GM21381 (cell line): Measurements from ENCODE around the gene IFNLR1.

Experiments
- ATAC-seq: cut with Tn5 transposase; IDR thresholded peaks from one replicate; pipeline ENCODE4 v1.9.1; 2021; ENCODE audit warnings: mild to moderate bottlenecking, moderate library complexity; ENCODE audit not compliant: unreplicated experiment

The IFNLR1 gene

DNA sequence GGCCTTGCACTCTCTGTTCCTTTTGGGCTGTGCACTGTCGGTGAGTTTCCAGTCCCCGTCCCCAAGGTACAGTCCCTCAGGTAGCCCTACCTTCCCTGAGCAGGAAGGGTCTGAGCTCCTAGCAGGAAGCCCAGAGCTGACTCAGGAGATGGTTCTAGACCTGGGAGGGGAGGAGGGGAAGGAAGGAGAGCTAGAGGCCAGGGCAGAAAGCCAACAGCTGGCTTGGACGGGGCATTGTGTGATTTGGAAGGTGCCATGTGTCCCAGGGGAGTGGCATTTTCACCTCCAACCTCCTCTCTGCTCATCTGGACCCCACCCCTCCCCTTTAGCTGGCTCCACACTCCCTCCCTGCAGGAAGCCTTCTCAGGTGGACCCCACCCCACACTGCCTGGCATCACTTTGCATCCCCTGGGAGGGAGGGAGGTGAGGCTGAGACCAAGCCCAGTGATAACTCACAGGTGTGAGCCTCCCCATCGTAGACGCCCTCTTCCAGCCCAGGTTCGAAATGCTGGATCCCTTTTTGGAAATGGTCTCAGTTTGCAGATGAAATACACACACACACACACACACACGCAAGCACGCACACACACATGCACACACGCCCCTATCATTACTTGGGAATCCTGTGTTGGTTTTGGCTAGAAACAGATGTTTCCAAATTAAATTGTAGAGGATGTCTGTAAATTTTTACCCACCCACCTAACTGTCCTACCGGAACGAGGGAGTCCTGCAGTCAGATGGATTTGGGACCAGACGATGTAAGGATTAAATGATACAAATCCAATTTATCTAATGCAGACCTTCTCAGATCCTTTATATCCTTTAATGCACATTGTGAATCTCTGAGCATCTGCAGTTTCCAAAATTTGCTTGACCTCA lies 19.7 kb upstream of the IFNLR1 start:
- no peak for ATAC-seq

GRCh38 chr1:24206083-24206464 lies 19.0 kb upstream of the IFNLR1 start:
- no peak for ATAC-seq

GRCh38 chr1:24205345-24206082 lies 18.4 kb upstream of the IFNLR1 start:
- no peak for ATAC-seq

DNA sequence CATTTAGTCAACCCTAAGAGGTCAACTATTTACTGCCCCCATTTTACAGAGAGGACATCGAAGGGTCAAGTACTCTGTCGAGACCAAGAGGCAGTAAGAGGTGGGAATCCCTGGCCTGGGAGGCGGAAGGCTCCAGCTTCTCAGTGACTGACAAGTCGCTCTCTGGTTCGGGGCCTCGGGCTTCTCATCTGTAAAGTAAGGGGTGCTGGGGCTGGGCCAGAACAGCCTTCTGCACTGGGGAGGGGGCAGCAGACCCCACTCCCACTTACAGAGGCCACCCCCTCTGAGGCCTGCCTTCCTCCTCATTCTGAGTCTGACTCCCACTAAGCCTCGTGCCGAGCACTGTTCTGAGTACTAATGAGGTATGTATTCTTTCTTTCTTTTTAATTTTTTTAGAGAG lies 17.0 kb upstream of the IFNLR1 start:
- ATAC-seq, result no peak

DNA sequence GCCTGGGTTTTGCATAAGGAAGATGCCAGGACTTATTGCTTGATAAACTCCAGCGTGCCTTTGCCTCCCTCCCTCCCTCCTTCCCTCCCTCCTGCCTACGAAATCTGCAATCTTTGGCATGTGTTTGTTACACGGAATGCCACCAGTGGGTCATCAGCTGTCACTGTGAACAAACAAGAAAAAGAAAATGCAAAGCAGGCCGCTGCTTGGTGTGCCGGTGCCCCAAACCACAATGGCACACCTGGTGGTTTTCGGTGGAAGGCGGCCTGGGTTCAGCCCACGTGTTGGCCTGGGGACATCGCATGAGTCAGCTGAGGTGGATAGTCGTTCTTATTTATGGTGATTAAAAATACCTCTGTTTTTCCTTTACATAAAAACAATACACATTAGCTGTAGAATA lies 16.3 kb upstream of the IFNLR1 start:
- peak; percentile 74 for ATAC-seq

DNA sequence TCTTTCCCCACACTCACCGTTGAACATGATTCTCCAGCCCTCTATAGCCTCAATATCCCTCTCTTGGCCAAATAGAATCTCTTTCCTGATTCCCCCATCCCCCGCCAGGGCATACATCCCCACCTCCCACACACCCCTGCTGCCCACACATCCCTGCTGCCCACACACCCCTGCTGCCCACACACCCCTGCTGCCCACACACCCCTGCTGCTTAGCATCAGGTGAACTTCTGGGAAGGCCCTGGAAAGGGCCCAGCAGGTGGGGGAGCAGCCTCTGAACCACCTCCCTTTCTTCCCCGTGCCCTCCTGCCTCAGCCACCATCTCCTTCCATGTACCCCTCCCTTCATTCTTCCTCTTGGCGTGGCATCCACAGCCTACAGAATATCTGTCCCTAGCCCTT lies 15.9 kb upstream of the IFNLR1 start:
- ATAC-seq, result no peak

DNA sequence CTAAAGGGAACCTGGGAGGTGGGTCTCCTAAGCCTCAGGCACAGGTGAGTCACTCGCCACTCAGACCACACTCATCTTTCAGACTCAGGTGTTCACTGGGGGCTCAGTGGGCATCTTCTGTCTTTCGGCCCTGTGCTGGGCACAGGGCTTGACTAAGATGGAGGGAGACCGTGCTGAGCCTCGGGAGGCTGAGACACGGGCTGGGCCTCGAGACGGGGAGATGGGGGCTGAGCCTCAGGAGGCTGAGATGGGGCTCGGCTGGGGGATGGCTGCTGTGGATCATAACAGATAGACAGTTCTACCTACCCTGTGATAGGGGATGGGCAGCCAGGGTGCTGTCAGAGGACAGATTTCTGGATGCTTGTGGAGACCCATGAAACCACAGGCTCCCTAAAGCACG lies 15.5 kb upstream of the IFNLR1 start:
- no peak for ATAC-seq

DNA sequence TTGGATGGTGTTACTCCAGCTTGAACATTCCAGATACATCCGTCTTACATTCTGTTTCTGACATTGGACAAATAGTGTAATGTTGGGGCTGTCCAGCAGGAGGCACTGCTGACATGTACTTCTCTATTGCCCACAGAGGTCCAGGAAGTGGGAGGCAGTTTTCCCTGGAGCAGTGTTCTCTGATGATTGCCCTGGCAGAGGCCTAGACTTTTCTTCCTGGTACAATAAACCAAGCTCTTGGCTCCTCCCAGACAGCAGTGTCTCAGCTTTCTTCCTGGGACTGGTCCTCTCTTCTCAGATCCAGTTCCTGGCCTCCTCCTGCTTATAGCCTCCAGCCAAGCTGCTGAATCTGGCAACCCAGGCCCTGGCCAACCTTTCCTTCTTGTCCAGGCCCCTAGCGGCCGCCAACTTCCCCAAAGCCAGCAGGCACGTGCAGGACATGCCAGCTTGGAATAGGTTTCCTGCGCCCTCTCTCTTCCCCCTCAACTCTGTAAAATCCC lies 14.9 kb upstream of the IFNLR1 start:
- ATAC-seq, result no peak

DNA sequence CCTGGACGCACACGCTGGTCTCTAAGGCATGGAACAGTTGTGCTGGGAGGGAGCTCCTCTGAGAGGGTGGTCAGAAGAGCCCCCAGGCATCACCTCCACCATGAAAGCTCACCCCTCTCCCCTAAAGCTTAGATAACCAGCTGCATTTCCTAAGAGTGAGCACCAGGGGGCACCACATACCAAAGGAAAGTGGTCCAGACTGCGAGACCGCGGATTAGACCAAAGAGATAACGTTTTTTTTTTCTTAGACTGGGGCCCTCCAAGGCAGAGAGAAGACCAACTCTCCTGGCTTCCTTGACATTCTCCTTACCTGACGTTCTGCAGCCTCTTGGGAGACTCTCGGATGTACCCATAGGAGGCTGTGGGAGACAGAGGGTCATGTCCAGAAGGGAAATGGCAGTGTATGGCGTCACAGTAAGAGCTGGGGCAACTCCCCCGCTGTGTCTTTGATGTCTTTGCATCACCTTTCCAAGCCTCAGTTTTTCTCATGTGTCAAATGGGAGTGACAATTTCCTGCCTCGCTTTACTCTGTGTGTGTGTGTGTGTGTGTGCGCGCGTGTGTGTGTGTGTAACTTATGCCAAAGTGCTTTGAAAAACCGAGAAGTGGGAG lies 12.3 kb upstream of the IFNLR1 start:
- no peak for ATAC-seq

GRCh38 chr1:24198766-24199165 lies 11.7 kb upstream of the IFNLR1 start:
- ATAC-seq, result no peak

DNA sequence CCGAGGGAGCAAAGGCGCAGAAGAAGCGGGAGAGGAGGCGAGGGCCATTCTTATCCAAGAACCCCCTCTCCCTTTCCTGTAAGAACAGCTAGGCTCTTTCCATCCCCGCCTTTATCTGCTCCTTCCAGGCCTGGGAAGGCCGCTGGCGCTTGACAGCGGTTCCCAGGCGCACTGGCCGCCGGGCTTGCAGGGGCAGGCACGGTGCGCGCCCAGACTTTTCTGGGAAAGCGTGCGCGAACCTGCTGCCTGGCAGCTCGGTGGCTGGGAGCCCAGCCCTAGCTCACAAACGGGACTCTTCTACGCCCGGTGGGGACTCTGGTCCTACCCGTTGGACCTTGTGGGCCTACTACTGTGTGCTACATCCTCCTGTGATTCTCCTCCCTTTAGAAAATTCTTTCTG lies 8.8 kb upstream of the IFNLR1 start:
- ATAC-seq, result no peak

GRCh38 chr1:24195136-24195535 lies 8.0 kb upstream of the IFNLR1 start:
- no peak for ATAC-seq

DNA sequence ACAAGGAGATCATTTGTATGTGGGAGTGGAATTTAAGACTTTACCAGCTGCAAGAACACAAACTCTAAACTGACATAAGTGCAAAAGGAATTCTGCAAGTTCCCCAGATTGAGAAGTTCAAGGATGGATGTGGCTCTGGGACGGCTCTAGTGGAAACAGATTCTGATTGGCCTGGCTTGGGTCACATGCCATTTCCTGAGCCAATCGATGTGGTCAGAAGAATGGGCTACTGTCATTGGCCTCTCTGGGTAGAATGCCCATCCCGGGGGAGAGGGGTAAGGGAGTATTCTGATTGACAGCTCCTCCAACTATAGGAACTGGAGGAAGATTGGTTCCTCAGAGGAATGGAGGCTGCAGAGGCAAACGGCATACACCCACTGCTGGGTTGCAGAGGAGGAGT lies 6.0 kb upstream of the IFNLR1 start:
- no peak for ATAC-seq

- ATAC-seq, result no peak
Observed at GRCh38 chr1:24191860-24192259, 4.8 kb upstream of the IFNLR1 start.

DNA sequence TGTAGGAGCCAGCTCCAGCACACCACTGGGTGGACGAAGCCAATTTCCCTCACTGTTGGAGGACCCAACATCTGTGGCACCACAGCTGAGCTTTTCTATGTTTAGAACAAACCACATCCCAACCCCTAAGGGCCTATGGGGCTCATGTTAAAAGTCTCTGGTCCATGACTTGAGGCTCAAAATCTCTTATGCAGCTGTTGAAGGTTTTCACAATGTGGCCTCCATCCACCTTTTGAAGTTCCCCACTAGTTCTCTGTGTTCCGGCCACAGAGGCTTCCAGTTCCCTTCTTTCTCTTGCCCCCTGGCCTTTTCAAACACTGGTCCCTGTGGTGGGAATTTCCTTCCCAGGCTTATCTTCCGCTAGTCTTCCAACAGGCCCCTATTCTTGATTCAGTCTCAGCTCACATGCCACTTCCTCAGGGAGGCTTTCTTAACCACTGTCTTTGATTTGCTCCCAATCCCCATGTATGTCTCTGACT lies 3.9 kb upstream of the IFNLR1 start:
- peak; percentile 46 for ATAC-seq

- no peak for ATAC-seq
Observed at GRCh38 chr1:24189528-24189927, 2.4 kb upstream of the IFNLR1 start.

- ATAC-seq, result no peak
Observed at GRCh38 chr1:24186711-24186992, 437 bp downstream of the IFNLR1 start.

DNA sequence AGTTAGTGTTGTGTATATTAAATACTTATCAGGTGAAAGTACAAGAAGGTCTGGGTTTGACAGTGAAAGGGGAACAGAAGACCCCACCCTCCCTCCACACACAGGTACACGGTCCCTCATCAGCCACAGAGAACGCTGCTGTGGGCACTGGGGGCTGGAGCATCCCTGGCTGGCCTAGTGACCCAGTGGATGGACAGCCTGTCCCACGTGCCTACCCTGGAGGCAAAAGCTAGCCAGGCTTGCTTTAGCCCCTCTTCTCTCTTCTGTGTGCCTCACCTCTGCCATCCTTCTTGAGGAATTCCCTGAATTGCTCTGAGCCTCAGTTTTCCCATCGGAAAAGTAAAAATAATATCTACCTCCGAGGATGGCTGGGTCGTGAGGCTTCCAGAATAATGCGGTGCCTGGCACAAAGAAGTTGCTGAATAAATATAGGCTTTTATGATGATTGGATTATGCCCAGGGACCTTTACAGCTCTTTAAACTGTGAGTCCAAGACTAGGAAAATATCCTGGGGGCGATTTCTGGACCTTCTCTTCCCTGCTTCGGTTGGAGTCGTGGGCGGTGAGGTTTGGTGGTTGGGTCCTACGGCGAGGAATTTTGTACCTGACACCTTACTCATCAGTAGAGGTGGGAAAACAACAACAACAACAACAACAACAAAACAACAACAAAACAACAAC lies 918 bp downstream of the IFNLR1 start:
- no peak for ATAC-seq

DNA sequence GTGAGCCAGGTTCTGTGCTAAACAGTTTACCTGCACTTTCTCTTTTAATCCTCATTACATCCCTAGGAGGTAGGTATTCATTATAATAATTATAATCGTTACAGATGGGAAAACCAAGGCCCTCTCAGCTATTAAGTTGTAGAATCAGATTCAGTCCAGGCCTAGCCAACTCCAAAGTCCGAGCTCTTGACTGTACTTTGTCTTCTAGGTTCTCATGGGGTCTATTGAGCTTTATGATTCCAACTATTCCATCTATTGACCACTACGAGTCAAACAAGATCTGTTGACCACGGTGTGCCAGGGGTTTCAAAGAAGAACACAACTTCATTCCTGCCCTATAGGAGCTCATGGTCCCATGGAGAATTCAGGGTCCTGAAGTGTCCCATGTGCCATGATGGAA lies 2.0 kb downstream of the IFNLR1 start:
- ATAC-seq, result no peak

- ATAC-seq, result no peak
Observed at GRCh38 chr1:24182061-24182460, 5.0 kb downstream of the IFNLR1 start.

GRCh38 chr1:24181619-24182018 lies 5.5 kb downstream of the IFNLR1 start:
- no peak for ATAC-seq
